NCI-H187 treated with DMSO at 0.1 percent for 48 hours (cell line): ENCODE results near the gene ZNF322.
"Not testable (repeated sequence)": the region's sequence is repeated elsewhere in the genome, so short reads cannot be mapped to it uniquely, and the experiment has no call there.

Source experiments
- DNase-seq: peaks from one replicate; lab custom pipeline; 2025; lab: John Stamatoyannopoulos, UW

ZNF322 gene

GRCh38 chr6:26659042-26659999 is at the start of gene ZNF322:
ZNF322 (minus strand) TSS chr6:26659746; CDS start chr6:26638553, 21,193 bp downstream.
- DNase-seq: peak; percentile 68

DNA sequence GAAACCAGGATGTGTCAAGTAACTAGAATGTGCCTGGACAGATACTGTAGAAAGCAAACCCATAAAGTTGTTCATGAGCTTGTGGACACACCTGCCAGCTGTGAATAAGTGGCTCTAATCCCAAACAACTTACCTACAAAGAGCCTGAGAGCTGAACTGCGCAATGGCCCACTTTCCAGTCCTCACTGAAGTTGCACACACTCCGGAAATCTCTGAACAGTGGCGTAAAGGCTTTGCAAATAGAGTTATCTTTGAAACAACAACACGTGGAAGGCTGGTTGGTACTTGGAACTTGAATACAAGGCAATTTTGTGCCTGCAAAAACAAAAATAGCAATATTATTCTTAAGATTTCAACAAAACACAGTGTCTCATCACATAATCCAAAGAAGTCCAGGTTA is 46.2 kb upstream of the ZNF322 start:
- not testable (repeated sequence) for DNase-seq

- not testable (repeated sequence) for DNase-seq
Measured at GRCh38 chr6:26705352-26705751, 45.8 kb upstream of the ZNF322 start.

GRCh38 chr6:26701023-26701747 is 41.6 kb upstream of the ZNF322 start:
- not testable (repeated sequence) for DNase-seq

DNA sequence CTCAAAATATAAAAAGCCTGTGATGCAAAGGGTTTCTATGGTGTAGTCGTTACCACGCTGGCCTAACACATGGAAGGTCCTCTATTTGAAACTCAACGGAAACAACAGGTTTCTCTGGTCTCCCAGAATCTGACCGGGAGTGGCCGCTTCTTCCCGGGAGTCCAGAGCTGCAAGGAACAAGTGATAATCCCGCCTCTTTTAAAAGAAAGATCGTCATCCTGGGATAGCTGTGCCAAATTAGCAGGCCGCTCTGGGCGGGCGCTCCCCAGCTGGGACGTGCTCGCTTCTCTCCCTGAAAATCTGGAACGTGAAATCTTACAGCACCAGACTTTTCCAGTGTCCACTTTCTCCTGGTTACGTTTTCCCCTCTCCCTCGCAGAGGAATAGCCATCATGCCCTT is 38.0 kb upstream of the ZNF322 start:
- DNase-seq: not testable (repeated sequence)

DNA sequence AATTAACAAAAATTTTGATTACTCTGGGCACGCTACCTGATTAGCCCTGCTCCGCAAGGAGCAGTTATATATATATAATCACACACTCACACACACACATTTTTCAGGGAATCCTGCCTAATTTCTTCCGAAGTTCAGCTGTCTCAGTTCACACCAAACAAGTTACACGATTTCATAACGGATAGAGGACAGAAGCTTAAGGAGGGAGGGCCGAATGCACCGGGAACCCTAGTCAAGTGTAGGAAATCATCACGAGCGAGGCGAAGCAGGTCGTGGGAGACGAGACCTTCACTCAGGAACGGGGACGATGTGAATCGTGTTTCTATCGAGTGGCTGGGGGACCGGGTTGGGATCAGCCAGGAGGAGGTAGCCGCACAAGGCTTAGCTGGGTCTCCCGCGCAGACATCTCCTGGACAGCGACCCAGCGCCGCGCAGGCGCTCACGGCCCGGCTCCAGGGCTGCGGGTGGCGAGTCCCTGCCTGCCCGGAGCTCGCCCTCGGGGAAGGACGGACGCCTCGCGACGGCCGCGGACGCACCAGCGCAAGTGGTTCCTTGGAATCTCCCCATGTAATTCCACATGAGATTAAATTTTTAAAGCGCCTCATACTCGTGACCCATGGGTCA is 29.9 kb upstream of the ZNF322 start:
- DNase-seq: not testable (repeated sequence)

DNA sequence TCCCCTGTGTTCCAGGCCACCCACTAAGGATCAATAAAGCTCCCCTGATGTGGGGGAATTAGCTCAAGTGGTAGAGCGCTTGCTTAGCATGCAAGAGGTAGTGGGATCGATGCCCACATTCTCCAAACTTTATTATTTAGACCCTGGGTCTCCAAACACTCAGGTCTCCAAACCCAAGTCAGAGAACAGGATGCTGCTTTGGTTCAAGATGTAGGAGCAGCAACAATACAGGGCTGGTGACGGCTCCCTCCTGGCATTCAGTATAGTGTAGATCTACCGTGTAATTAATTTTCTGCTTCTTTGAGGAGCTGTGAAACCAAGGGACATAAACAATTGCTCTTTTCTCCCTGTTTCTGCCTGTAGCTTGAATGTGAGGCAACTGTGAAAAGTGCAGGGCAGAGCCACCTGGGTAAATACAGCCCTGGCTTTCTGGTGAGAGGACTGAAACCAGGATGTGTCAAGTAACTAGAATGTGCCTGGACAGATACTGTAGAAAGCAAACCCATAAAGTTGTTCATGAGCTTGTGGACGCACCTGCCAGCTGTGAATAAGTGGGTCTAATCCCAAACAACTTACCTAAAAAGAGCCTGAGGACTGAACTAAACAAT is 23.0 kb upstream of the ZNF322 start:
- DNase-seq: not testable (repeated sequence)

GRCh38 chr6:26673287-26673686 is 13.7 kb upstream of the ZNF322 start:
- DNase-seq: not testable (repeated sequence)

DNA sequence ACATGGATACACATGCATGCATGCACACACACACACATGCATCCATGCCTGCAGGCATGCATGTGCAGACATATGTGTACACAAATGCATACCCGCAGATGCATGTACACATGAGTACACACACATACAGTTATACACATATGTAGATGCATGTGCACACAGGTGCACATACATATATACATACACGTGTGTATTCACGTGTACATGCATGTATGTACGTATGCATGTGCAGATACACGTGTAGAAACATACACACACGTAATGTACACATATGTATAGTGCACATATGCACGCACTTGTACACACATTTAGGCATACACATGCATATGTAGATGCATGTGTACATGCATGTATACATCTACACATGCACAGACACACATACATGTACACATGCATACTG is 11.0 kb upstream of the ZNF322 start:
- DNase-seq: not testable (repeated sequence)

- DNase-seq: not testable (repeated sequence)
Measured at GRCh38 chr6:26670003-26670402, 10.5 kb upstream of the ZNF322 start.

GRCh38 chr6:26660000-26660361 is 435 bp upstream of the ZNF322 start:
- DNase-seq: no peak

DNA sequence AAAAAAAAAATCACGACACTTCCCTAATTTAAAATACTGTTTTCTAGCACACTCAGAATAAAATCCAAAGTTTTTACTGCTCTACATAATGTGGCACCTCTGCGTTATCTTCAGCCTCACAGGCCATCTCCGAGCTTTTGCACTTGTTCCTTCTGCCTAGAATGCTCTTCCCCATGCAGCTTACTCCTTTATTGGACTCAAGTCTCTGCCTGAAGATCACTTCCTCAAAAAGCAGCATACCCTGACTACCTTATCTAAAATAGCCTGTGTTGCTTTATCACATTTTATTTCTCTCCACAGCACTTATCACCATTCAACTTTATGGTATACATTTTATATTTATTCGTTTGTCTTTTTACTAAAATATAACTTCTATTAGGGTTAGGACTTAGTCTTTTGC is 2.3 kb downstream of the ZNF322 start:
- DNase-seq: no peak

DNA sequence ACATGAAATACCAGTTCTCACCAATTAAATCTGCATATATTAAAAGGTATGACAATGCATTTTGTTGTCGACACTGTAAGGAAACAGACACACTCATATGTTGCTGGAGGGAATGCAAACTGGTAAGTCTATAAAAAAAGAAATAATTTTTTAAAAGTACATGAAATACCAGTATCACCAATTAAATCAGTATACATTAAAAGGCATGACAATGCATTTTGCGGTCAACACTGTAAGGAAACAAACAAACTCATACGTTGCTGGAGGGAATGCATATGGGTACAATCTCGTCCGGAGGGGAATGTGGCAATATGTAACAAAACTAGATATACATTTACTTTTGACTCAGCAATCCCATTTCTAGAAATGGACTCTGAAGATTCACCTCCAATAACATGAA is 6.5 kb downstream of the ZNF322 start:
- no peak for DNase-seq

DNA sequence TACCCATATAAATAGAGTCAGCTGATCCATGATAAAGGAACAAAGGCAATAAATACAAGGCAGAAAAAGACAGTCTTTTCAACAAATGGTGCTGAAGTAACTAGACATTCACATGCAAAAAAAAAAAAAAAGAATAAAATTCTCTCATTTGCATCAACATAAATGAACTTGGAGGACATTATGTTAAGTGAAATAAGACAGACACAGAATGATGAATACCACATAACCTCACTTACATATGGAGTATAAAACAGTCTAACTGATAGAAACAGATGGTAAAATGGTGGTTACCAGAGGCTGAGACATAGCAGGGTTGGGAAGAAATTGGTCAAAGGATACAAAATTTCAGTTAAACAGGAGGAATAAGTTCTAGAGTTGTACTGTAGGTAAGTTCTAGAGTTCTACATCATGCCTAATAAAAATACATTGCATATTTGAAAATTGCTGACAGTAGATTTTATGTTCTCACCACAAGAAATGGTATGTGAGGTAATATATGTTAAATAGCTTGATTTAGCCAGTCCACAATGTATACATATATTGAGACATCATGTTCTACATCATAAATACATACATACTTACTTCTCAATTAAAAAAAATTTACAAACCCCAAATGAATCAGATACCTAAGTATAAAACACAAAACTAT is 8.3 kb downstream of the ZNF322 start:
- no peak for DNase-seq

- no peak for DNase-seq
Measured at GRCh38 chr6:26646074-26646473, 13.5 kb downstream of the ZNF322 start.

DNA sequence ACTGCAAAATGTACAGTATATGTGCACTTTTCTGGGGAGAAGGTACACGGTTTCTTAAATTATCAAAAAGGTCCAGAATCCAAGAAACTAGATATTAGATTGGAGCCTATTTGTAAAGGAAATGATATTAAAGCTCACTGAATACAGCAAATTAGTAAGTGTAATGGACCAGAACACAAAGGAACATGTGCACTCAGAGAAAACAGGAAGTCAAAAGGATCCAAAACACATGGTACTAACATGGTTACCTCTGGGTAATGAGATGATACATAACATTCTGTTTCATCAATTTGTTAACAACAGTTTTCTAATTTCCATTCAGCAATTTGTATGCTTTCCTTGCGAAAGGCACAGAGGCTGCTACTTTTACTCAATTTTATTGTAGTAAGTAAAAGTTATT is 18.7 kb downstream of the ZNF322 start:
- DNase-seq: no peak

- DNase-seq: no peak
Measured at GRCh38 chr6:26629359-26629758, 30.2 kb downstream of the ZNF322 start.

GRCh38 chr6:26627843-26628242 is 31.7 kb downstream of the ZNF322 start:
- no peak for DNase-seq

DNA sequence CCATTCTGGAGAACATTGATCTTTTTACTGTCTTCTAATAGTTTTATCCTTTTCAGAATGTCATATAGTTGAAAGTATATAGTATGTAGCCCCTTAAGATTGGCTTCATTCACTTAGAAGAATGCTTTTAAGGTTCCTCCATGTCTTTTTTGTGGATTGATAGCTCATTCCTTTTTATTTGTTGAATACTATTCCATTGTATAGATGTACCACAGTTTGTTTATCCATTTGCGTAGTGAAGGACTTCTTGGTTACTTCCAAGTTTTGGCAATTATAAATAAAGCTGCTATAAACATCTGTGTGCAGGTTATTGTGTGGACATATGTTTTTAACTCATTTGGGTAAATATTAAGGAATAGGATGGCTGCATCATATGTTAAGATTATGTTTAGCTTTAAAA is 35.0 kb downstream of the ZNF322 start:
- no peak for DNase-seq

DNA sequence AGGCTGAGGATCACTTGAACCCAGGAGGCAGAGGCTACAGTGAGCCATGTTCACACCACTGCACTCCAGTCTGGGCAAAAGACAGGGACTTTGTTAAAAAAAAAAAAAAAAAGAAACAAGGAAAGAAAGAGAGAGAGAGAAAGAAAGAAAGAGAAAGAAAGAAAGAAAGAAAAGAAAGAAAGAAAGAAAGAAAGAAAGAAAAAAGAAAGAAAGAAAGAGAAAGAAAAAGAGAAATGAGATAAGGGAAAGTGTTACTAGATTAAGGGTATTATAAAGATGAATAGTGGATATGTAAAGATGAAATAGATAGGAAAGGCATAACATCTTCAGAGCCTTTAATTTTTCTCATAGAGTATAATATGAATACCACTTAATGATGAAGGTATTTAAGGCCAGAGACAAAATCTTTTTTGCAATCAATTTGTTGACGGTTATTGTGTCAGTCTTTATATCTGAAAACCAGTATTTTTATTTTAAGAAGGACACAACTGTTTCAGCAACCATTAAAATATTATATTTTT is 36.1 kb downstream of the ZNF322 start:
- DNase-seq: no peak
